ENCODE data around the gene E2F8.

The E2F8 gene

GRCh38 chr11:19253153-19253745 lies 12.5 kb upstream of the E2F8 start:
- DNase-seq (ENCODE audit: insufficient read length, low spot score) (no peak), FAIRE-seq (no peak)

- no peak for FAIRE-seq
- DNase-seq (ENCODE audit: insufficient read length, low spot score): no peak
These were observed 11.8 kb upstream of the E2F8 start for GRCh38 chr11:19252394-19253152.

- FAIRE-seq: no peak
These were observed 10.8 kb upstream of the E2F8 start for GRCh38 chr11:19251577-19251976.

GRCh38 chr11:19246816-19247215 lies 6.1 kb upstream of the E2F8 start:
- FAIRE-seq: no peak
- no peak for DNase-seq (ENCODE audit: insufficient read length, low spot score)

More at GRCh38 chr11:19251577-19251976, 10.8 kb upstream of the E2F8 start:
- DNase-seq (ENCODE audit: insufficient read length, low spot score): no peak

- DNase-seq (ENCODE audit: insufficient read length, low spot score) (no peak), FAIRE-seq (no peak)
These were observed 4.6 kb upstream of the E2F8 start for GRCh38 chr11:19245351-19245750.

GRCh38 chr11:19244621-19245020 lies 3.9 kb upstream of the E2F8 start:
- FAIRE-seq: no peak
- no peak for DNase-seq (ENCODE audit: insufficient read length, low spot score)

- DNase-seq (ENCODE audit: insufficient read length, low spot score) (no peak), FAIRE-seq (no peak)
These were observed 3.3 kb upstream of the E2F8 start for GRCh38 chr11:19244084-19244483.

- no peak for DNase-seq (ENCODE audit: insufficient read length, low spot score)
- FAIRE-seq: no peak
These were observed 2.9 kb upstream of the E2F8 start for GRCh38 chr11:19243613-19244012.

- DNase-seq (ENCODE audit: insufficient read length, low spot score) (no peak), FAIRE-seq (no peak)
These were observed 2.4 kb upstream of the E2F8 start for GRCh38 chr11:19243143-19243542.

- DNase-seq (ENCODE audit: insufficient read length, low spot score): no peak
- FAIRE-seq: no peak
These were observed 1.6 kb upstream of the E2F8 start for GRCh38 chr11:19242179-19242932.

- peak; percentile 52 for DNase-seq (ENCODE audit: insufficient read length, low spot score)
- no peak for FAIRE-seq
These were observed 774 bp upstream of the E2F8 start for GRCh38 chr11:19241260-19242178.

GRCh38 chr11:19239039-19239438 lies 1.7 kb downstream of the E2F8 start:
- FAIRE-seq: peak; percentile 76

GRCh38 chr11:19237813-19238212 lies 2.9 kb downstream of the E2F8 start:
- DNase-seq (ENCODE audit: insufficient read length, low spot score): no peak
- FAIRE-seq: no peak

More at GRCh38 chr11:19239039-19239438, 1.7 kb downstream of the E2F8 start:
- no peak for DNase-seq (ENCODE audit: insufficient read length, low spot score)

- FAIRE-seq (no peak), DNase-seq (ENCODE audit: insufficient read length, low spot score) (no peak)
These were observed 3.4 kb downstream of the E2F8 start for GRCh38 chr11:19237381-19237780.

- FAIRE-seq: no peak
These were observed 6.4 kb downstream of the E2F8 start for GRCh38 chr11:19234231-19234817.

GRCh38 chr11:19232910-19233503 lies 7.7 kb downstream of the E2F8 start:
- no peak for DNase-seq (ENCODE audit: insufficient read length, low spot score)
- no peak for FAIRE-seq

More at GRCh38 chr11:19234231-19234817, 6.4 kb downstream of the E2F8 start:
- no peak for DNase-seq (ENCODE audit: insufficient read length, low spot score)

GRCh38 chr11:19229671-19230070 lies 11.1 kb downstream of the E2F8 start:
- DNase-seq (ENCODE audit: insufficient read length, low spot score) (no peak), FAIRE-seq (no peak)

GRCh38 chr11:19228968-19229367 lies 11.8 kb downstream of the E2F8 start:
- FAIRE-seq (no peak), DNase-seq (ENCODE audit: insufficient read length, low spot score) (no peak)

- DNase-seq (ENCODE audit: insufficient read length, low spot score) (no peak), FAIRE-seq (no peak)
These were observed 14.2 kb downstream of the E2F8 start for GRCh38 chr11:19226378-19227195.

Measured in GM19239 (cell line).